NCI-H2227 treated with DMSO at 0.1 percent for 48 hours (cell line): ENCODE measurements around the gene PIGH.
"Not testable (repeated sequence)": the region's sequence is repeated elsewhere in the genome, so short reads cannot be mapped to it uniquely, and the experiment has no call there.

Source experiments
- DNase-seq: peaks from one replicate; lab custom pipeline; 2025; lab: John Stamatoyannopoulos, UW

PIGH gene

GRCh38 chr14:67599698-67600561, at the start of gene PIGH:
Gene PIGH (minus strand): TSS chr14:67600268. CDS start chr14:67600203, 65 bp downstream.
- peak; percentile 87 for DNase-seq

- DNase-seq = no peak
These were observed 46.1 kb upstream of the PIGH start for GRCh38 chr14:67646131-67646530.

- no peak for DNase-seq
These were observed 45.3 kb upstream of the PIGH start for GRCh38 chr14:67645414-67645813.

GRCh38 chr14:67644428-67644827, 44.4 kb upstream of the PIGH start:
- no peak for DNase-seq

- DNase-seq = no peak
These were observed 43.6 kb upstream of the PIGH start for GRCh38 chr14:67643713-67644112.

- DNase-seq = no peak
These were observed 42.1 kb upstream of the PIGH start for GRCh38 chr14:67641902-67642749.

- DNase-seq = no peak
These were observed 41.4 kb upstream of the PIGH start for GRCh38 chr14:67641480-67641879.

GRCh38 chr14:67638642-67639041, 38.6 kb upstream of the PIGH start:
- DNase-seq = no peak

- no peak for DNase-seq
These were observed 36.4 kb upstream of the PIGH start for GRCh38 chr14:67636361-67636919.

- no peak for DNase-seq
These were observed 33.5 kb upstream of the PIGH start for GRCh38 chr14:67633451-67634147.

- DNase-seq = no peak
These were observed 30.9 kb upstream of the PIGH start for GRCh38 chr14:67630938-67631337.

- DNase-seq = no peak
These were observed 30.1 kb upstream of the PIGH start for GRCh38 chr14:67630186-67630585.

GRCh38 chr14:67627519-67627918, 27.5 kb upstream of the PIGH start:
- no peak for DNase-seq

- DNase-seq = not testable (repeated sequence)
These were observed 26.1 kb upstream of the PIGH start for GRCh38 chr14:67626131-67626530.

GRCh38 chr14:67623114-67623513, 23.0 kb upstream of the PIGH start:
- DNase-seq = no peak

- DNase-seq = peak; percentile 48
These were observed 22.6 kb upstream of the PIGH start for GRCh38 chr14:67622675-67623074.

- DNase-seq = peak; percentile 56
These were observed 20.2 kb upstream of the PIGH start for GRCh38 chr14:67620217-67620785.

GRCh38 chr14:67619446-67620216, 19.6 kb upstream of the PIGH start, which contains the start of gene ARG2:
Gene ARG2 (plus strand): TSS chr14:67619920. CDS start chr14:67619978, 58 bp downstream.
- DNase-seq = peak; percentile 88

GRCh38 chr14:67618617-67619063, 18.6 kb upstream of the PIGH start:
- peak; percentile 38 for DNase-seq

GRCh38 chr14:67610491-67610890, 10.4 kb upstream of the PIGH start:
- no peak for DNase-seq
